Islet of Langerhans (tissue), 1 donor: ENCODE data around the gene NOL4.
"Not testable (repeated sequence)": the region's sequence is repeated elsewhere in the genome, so short reads cannot be mapped to it uniquely, and the experiment has no call there.

ENCODE experiments used
- FAIRE-seq: peaks from one replicate; lab custom pipeline; 2011; peaks lifted over from hg19 to GRCh38; lab: Jason Lieb, UNC

NOL4 gene

GRCh38 chr18:34224423-34225217 is at the start of gene NOL4:
Gene NOL4 (minus strand): TSS chr18:34224913. CDS start chr18:34223253, 1,660 bp downstream.
- FAIRE-seq: peak; percentile 66

GRCh38 chr18:34266029-34266428 is 41.3 kb upstream of the NOL4 start:
- not testable (repeated sequence) for FAIRE-seq

- FAIRE-seq: peak; percentile 81
These were observed 37.4 kb upstream of the NOL4 start for GRCh38 chr18:34261865-34262780.

- no peak for FAIRE-seq
These were observed 33.5 kb upstream of the NOL4 start for GRCh38 chr18:34258176-34258575.

- no peak for FAIRE-seq
These were observed 27.2 kb upstream of the NOL4 start for GRCh38 chr18:34251919-34252318.

GRCh38 chr18:34248727-34249126 is 24.0 kb upstream of the NOL4 start:
- no peak for FAIRE-seq

GRCh38 chr18:34242739-34243138 is 18.0 kb upstream of the NOL4 start:
- FAIRE-seq: no peak

GRCh38 chr18:34233781-34234388 is 9.2 kb upstream of the NOL4 start:
- FAIRE-seq: not testable (repeated sequence)

- no peak for FAIRE-seq
These were observed 473 bp upstream of the NOL4 start for GRCh38 chr18:34225218-34225553.

- FAIRE-seq: no peak
These were observed 755 bp downstream of the NOL4 start for GRCh38 chr18:34223893-34224422.

GRCh38 chr18:34223164-34223892 is 1.4 kb downstream of the NOL4 start:
- FAIRE-seq: no peak

- FAIRE-seq: no peak
These were observed 2.2 kb downstream of the NOL4 start for GRCh38 chr18:34222307-34223163.

GRCh38 chr18:34221971-34222306 is 2.8 kb downstream of the NOL4 start:
- no peak for FAIRE-seq

- FAIRE-seq: no peak
These were observed 4.5 kb downstream of the NOL4 start for GRCh38 chr18:34220081-34220815.

- peak; percentile 38 for FAIRE-seq
These were observed 5.1 kb downstream of the NOL4 start for GRCh38 chr18:34219651-34220050.

GRCh38 chr18:34212511-34212910 is 12.2 kb downstream of the NOL4 start:
- FAIRE-seq: no peak

GRCh38 chr18:34207344-34207851 is 17.3 kb downstream of the NOL4 start:
- no peak for FAIRE-seq

- no peak for FAIRE-seq
These were observed 20.8 kb downstream of the NOL4 start for GRCh38 chr18:34203866-34204265.

- FAIRE-seq: peak; percentile 79
These were observed 28.5 kb downstream of the NOL4 start for GRCh38 chr18:34196256-34196655.

- no peak for FAIRE-seq
These were observed 30.5 kb downstream of the NOL4 start for GRCh38 chr18:34194239-34194638.
